ELR (cell line): ENCODE data around the gene MTFMT.
A peak's percentile ranks its signal among the peaks of the same experiment; 100 is the strongest.
"Not testable (repeated sequence)": the region's sequence is repeated elsewhere in the genome, so short reads cannot be mapped to it uniquely, and the experiment has no call there.

ENCODE experiments used
- DNase-seq: peaks from one replicate; pipeline ENCODE4 v3.0.0-alpha.2; 2015; ENCODE audit warnings: low read depth

MTFMT gene

DNA sequence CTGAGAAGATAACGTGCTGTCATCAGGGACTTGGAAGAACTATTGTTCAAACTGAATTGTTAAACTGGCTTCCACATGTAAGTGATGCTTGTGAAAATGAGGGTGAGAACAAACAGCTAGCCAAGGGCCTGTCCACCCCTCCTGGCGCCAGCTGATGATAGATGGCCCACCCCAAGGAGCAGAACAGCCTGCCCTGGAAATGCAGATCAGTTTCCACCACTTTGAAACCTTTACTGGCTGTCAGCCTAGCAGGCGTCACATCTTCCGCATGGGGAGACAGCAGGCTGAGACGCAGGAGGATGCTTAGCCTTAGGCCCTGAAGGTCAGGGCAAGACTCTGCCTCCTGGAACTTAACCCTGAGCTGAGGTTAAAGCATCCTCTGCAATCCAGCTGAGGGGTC, 9.4 kb upstream of the MTFMT start:
- DNase-seq = no peak

GRCh38 chr15:65038428-65038827, 9.0 kb upstream of the MTFMT start:
- DNase-seq = no peak

GRCh38 chr15:65037309-65037708, 7.9 kb upstream of the MTFMT start:
- DNase-seq = no peak

- no peak for DNase-seq
Measured at GRCh38 chr15:65034719-65035118, 5.3 kb upstream of the MTFMT start.

DNA sequence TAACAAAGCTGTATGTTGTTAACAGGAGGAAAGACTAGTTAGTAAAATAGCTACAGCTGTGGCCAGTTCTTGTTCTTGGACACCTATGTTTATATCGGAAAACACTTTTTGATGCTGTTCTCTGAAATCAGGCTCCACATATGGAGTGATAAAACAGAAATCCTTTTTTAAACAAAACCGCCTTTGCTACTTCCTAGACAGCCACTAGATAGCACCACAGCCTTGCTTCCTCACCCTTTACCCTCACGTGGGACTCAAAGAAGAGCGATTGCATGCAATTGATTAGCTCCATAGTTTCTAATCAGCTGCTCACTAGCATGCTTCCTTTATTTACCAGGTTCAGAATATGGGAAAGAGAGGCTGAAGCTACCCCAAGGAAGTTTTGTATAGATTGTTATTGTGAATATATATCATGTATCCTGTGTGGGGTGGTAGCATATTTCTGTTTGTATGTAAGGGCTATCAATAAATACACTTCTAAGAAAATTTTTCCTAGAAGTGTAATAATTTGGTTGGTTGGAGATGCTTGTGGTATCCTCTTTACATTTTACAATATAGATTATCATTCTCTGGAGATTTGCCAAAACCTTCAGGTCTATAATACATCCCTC, 4.3 kb upstream of the MTFMT start:
- peak; percentile 74 for DNase-seq

DNA sequence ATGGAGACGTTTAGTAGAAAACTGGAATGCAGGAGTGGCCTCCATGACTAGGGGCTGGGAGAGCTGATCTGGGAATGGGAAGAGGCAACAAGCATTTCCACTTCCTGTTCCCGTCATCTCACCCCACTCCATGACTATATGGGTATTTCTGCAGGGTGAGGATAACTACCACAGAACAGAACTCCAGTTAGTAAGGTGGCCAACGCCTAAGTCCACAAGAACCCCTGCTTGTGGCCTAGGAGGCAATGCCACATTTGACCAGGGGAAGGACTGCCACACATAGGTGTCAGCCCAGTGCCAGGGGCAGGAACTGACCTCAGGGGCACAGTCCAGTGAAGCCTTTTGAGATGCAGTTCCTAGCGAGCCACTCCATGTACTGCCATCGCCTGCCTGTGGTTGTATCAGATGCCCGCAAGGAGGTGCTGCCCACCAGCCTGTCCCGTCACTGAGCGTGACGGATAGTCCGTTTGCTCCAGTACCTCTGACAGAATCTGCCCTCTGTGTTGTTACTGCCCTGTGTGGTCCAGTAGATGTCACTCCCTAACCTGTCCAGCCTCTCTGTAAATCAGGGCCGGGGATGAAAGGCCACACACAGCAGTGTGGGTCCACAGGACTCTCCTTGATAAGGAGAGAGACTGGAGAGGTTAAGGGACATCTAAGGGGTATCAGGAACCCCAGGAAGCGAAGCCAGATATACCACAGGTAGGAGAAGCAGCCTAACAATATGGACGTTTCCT, 3.5 kb upstream of the MTFMT start:
- peak; percentile 87 for DNase-seq

- no peak for DNase-seq
Measured at GRCh38 chr15:65029736-65030208, 333 bp upstream of the MTFMT start.

DNA sequence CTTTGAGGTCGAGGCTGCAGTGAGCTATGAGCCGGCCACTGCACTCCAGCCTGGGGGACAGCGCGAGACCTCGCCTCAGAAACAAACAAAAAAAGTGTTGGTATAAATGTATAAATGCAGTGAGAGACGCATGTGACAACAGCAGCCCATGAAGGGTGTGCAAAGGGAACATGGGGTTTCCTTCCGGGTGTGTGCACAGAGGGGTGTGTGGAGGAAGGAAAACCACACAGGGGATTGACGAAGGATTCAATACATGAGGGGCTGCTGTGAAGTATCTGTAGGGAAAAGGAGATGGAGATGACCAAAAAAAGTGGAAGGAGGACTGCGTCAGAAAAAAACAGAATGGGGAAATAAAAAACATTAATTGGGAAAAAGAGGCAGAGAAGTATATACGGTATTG, 1.1 kb downstream of the MTFMT start:
- DNase-seq = no peak

DNA sequence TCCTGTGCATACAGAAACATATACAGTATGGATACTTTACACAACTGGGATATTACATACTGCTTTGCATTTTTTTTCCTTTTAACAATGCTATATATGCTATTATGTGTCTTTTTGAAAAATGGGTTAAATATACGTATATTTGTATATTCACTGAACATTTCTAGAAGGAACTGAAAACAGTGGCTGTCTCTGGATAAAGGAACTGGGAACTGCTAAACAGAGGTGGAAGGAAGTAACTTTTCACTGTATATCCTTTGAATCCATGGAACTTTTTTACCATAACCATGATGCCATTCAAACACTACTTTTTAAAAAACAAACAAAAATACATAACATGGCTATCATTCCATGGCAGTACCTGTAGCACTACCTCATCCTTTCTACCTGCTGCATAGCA, 1.8 kb downstream of the MTFMT start:
- DNase-seq = no peak

GRCh38 chr15:65026756-65027155, 2.7 kb downstream of the MTFMT start:
- no peak for DNase-seq

DNA sequence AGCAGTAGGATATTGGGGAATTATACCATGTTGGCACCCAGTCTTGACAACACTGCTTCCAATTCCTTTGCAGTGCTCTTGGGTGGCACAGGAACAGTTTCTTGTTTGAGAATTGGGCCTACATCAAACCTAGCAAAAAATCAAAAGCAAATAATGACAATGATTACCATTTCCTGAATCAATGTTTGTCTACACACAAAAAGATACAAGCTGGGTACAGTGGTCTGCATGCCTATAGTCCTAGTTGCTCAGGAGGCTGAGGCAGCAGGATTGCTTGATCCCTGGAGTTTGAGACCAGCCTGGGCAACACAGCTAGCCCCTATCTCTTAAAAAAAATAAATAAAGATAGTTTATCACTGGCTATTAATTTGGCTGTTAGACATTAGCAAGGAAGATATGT, 8.0 kb downstream of the MTFMT start:
- DNase-seq = no peak

DNA sequence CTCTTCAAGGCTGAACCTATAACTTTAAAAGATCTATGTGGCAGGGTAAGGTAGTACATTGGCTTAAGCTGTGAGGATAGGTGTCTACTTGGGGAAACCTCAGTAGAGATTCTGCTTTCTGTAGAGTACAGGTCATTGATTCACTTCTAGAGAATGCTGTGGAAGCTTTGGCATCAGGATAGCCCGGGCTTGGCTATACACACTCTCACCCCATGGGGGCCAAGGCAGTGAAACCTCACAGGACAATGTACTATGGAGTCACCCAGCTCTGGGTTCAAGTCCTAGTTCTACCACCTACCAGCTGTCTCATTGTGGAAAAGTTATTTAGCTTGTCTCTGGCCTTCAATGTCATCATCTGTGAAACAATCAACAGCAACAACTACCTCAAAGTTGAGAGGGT, 9.0 kb downstream of the MTFMT start:
- peak; percentile 27 for DNase-seq

DNA sequence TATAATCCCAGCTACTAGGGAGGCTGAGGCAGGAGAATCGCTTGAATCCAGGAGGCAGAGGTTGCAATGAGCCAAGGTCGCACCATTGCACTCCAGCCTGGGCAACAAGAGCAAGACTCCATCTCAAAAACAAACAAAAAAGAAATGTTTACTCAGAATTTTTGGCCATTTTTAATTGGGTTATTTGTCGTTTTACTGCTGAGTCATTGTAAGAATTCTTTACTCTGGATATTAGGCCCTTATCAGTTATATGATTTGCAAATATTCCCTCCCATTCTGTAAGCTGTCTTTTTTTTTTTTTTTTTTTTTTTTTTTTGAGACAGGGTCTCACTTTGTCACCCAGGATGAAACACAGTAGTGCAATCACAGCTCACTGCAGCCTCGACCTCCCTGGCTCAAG, 18.2 kb downstream of the MTFMT start:
- not testable (repeated sequence) for DNase-seq

GRCh38 chr15:65008983-65009382, 20.5 kb downstream of the MTFMT start:
- no peak for DNase-seq

GRCh38 chr15:65006876-65007275, 22.6 kb downstream of the MTFMT start:
- no peak for DNase-seq

- DNase-seq = no peak
Measured at GRCh38 chr15:65004993-65005392, 24.4 kb downstream of the MTFMT start.

GRCh38 chr15:64997745-64998375, 31.6 kb downstream of the MTFMT start:
- DNase-seq = no peak

DNA sequence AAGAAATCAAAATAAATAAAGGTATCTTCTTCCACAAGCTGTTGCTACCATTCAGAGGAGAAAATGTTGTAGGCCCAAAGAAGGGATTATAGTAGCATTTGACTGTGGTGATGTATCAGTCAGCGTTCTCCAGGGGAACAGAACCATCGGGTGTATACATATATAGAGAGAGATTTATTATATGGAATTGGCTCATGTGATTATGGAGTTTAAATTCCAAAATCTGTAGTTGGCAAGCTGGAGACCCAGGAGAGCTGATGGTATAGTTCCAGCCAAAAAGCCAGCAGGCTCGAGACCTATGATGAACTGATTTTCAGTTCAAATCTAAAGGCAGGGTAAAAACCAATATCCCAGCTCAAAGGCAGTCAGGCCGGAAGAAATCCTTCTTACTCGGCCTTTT, 32.4 kb downstream of the MTFMT start:
- no peak for DNase-seq

DNA sequence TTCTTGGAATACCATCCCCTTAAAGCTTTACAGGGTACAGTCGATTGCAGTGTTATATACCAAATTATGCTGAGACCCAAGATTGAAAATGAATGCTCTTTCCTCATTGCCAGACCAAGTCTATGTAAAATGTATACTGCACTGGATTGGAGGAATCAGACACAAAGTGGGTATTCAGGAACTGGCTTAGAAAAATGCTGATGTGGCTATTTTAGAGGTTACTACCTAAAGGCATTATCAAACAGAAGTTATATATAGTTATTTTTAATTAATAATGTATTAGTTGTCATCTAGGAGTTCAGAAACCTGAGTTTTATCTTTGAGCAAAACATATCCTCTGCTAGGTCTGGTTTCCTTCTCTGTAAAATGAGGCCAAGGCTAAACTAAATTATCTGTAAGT, 36.1 kb downstream of the MTFMT start:
- DNase-seq = no peak

DNA sequence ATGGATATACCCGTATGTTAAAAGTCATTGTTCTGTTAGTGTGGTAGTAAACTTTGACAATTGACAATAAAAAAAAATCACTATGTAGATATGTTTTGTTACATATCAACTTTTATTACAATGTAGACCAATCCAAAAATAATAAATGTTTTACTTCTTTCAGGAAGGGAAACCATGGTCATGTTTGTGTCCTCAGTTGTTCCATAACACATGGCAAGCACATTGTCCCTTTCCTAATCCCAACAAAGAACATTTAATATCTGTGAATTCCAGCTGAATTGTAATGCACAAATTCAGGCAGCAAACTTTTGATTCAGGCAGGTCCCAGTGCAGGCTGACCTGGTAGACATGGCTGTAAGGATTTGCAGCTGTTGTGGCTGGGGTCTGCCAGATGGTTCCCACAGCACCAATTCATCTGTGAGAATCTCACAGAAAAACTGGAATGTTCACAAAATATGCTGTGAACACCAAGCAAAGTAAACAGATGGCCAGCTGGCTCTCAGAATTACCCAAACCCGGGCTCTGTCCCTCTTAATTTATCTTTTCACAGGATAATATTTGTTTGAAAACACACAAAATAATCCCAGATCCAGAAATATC, 37.8 kb downstream of the MTFMT start:
- no peak for DNase-seq

GRCh38 chr15:64990168-64990470, 39.3 kb downstream of the MTFMT start:
- no peak for DNase-seq

- peak; percentile 92 for DNase-seq
Measured at GRCh38 chr15:64989416-64990167, 39.8 kb downstream of the MTFMT start, which contains the start of gene SPG21. SPG21 (minus strand) TSS chr15:64989914; CDS start chr15:64983569, 6,345 bp downstream.
